Transverse colon (tissue), 4 donors: Measurements from ENCODE around the gene UCKL1.

Source experiments
- POLR2A ChIP-seq: fragments of 450-650 bp; IDR thresholded peaks from one replicate; pipeline ENCODE4 v1.6.1; 2016; ENCODE audit warnings: antibody characterized with exemption, mild to moderate bottlenecking, moderate library complexity
- POLR2AphosphoS5 ChIP-seq, 3 donors: sonication (generic); formaldehyde crosslinking; IDR thresholded peaks; one replicate each; pipeline ENCODE4 v1.6.1; 2016; ENCODE audit warnings: antibody characterized with exemption in 3 of 3
- TF ChIP-seq, protein P1 (sequence below), 5 experiments: fragments of 200-600 bp in 3 of 5; fragments of 450-650 bp in 2 of 5; sonication (generic) in 3 of 5; IDR thresholded peaks; 1 replicate in 2 of 5; 2 replicates in 3 of 5; pipeline ENCODE4 v1.5.1; 2016 to 2017; ENCODE audit warnings: antibody characterized with exemption in 5 of 5, inconsistent platforms in 3 of 5, mild to moderate bottlenecking in 2 of 5, moderate library complexity in 1 of 5

DNA sequence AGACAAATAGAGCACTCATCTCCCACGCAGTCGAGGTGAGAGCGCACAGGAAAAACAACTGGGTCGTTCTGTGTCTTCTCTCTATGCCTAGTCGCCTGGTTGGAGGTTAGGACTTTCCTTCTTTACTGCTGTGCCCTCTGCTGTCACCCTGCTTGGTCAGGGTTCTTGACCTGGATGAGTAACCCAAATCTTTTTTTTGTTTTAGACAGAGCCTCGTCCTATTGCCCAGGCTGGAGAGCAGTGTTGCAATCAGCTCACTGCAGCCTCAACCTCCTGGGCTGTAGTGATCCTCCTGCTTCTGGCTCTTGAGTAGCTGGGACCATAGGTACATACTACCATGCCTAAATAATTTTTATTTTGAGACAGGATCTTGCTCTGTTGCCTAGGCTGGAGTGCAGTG lies 49.2 kb upstream of the UCKL1 start:
- TF ChIP-seq, protein P1, sequence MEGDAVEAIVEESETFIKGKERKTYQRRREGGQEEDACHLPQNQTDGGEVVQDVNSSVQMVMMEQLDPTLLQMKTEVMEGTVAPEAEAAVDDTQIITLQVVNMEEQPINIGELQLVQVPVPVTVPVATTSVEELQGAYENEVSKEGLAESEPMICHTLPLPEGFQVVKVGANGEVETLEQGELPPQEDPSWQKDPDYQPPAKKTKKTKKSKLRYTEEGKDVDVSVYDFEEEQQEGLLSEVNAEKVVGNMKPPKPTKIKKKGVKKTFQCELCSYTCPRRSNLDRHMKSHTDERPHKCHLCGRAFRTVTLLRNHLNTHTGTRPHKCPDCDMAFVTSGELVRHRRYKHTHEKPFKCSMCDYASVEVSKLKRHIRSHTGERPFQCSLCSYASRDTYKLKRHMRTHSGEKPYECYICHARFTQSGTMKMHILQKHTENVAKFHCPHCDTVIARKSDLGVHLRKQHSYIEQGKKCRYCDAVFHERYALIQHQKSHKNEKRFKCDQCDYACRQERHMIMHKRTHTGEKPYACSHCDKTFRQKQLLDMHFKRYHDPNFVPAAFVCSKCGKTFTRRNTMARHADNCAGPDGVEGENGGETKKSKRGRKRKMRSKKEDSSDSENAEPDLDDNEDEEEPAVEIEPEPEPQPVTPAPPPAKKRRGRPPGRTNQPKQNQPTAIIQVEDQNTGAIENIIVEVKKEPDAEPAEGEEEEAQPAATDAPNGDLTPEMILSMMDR (IDR thresholded peaks at IDR 0.05), result no peak
- TF ChIP-seq POLR2A (no peak), POLR2AphosphoS5 (IDR thresholded peaks at IDR 0.05) (no peak)
